Stomach (tissue), 9 donors: ENCODE data around the gene RIMBP2. TPM values are rescaled to one million over a fixed set of nuclear protein-coding genes. Genes with fewer than 3 reads are reported as not detected.

Source experiments
- DNase-seq, 2 donors: peaks; one replicate each; pipeline versions ENCODE4 v3.0.0 to v3.0.0-alpha.2; 2013 to 2019
- H3K27ac ChIP-seq, 5 donors: fragments of 200-600 bp in 4 of 5; sonication (generic) in 4 of 5; one replicate each; pipeline ENCODE4 v1.5.1; 2013 to 2019; ENCODE audit warnings: mild to moderate bottlenecking in 1 of 5, moderate library complexity in 1 of 5
- H3K27me3 ChIP-seq, 3 donors: fragments of 200-600 bp; sonication (generic); one replicate each; pipeline ENCODE4 v1.5.1; 2017 to 2019; ENCODE audit warnings: mixed run types in 1 of 3
- H3K36me3 ChIP-seq, 4 donors: fragments of 200-600 bp; sonication (generic); 1 replicate in 3 of 4; 2 replicates in 1 of 4; pipeline ENCODE4 v1.5.1; 2016 to 2019
- H3K4me1 ChIP-seq, 4 donors: fragments of 200-600 bp; sonication (generic); one replicate each; pipeline ENCODE4 v1.5.1; 2016 to 2019
- H3K4me3 ChIP-seq, 4 donors: fragments of 200-600 bp; sonication (generic) in 3 of 4; one replicate each; pipeline ENCODE4 v1.5.1; 2016 to 2019; ENCODE audit warnings: mild to moderate bottlenecking in 1 of 4
- H3K9me3 ChIP-seq, 4 donors: fragments of 200-600 bp; sonication (generic); one replicate each; pipeline ENCODE4 v1.5.1; 2016 to 2019
- EP300 ChIP-seq: sonication (generic); formaldehyde crosslinking; IDR thresholded peaks from one replicate; pipeline ENCODE4 v1.6.1; 2017; ENCODE audit warnings: antibody characterized with exemption
- POLR2A ChIP-seq, 4 donors: fragments of 450-650 bp; IDR thresholded peaks; one replicate each; pipeline ENCODE4 v1.6.1; 2016; ENCODE audit warnings: antibody characterized with exemption in 4 of 4, control low read depth in 2 of 4, mild to moderate bottlenecking in 1 of 4, moderate library complexity in 1 of 4
- POLR2AphosphoS5 ChIP-seq, 3 donors: sonication (generic); formaldehyde crosslinking; IDR thresholded peaks; one replicate each; pipeline ENCODE4 v1.6.1; 2016; ENCODE audit warnings: antibody characterized with exemption in 3 of 3
- WGBS, 5 donors: extraction: QIAGEN DNeasy Blood & Tissue Kit in 3 of 5; methylation state at CpG; one replicate each; pipeline versions ENCODE4 v1.1.5 to v1.1.7; 2013 to 2018; 5-methylcytosine and 5-hydroxymethylcytosine counted together
- intact Hi-C: fragments of 100-400 bp; cut with DNase I; formaldehyde crosslinking; loops from one replicate; pipeline ENCODE4 v1.15.1; 2023; ENCODE audit warnings: low total_unique reads
- polyA plus RNA-seq, 3 donors: library from polyadenylated mRNA; stranded (reverse); fragments of 200-250 nt; gene quantifications; one replicate each; pipeline ENCODE4 v1.2.3, GENCODE V29; 2013
- total RNA-seq, 5 donors: library from RNA; depleted of rRNA; stranded (reverse); fragments of >200 nt; gene quantifications; one replicate each; pipeline versions ENCODE4 v1.1.0 to v1.2.3, GENCODE V29; 2014 to 2016
- TF ChIP-seq, protein P1 (sequence below), 7 experiments: fragments of 450-650 bp in 4 of 7; fragments of 200-600 bp in 3 of 7; sonication (generic) in 3 of 7; IDR thresholded peaks; one replicate each; pipeline ENCODE4 v1.5.1; 2016 to 2019; ENCODE audit warnings: antibody characterized with exemption in 7 of 7, control low read depth in 2 of 7, mild to moderate bottlenecking in 1 of 7
- donor health status: healthy with polysubstance abuse.
- donor health status: Bipolar disorder and iron deficiency.
- donor health status: healthy.

Gene RIMBP2
- total and polyA plus RNA-seq, 8 donors: 0.75 to 44.6 (median 5.6) TPM

DNA sequence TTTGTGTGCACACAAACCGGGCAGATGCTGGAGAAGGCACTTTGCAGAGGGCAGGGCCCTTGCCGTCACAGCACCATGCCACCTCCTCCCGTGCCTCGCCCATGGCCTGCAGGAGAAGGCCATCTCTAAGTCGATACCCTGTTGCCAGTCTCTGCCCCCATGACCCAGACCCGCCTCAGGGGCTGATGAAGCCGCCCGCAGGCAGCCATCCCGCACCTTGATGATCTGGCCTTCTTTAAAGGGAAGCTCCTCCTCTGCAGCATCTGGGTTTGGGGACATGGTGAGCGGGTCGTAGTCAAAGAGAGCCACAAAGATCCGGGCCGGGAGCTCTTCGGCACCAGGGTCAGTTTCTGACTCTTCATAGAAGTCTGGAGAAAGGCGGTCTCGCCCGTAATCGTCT, 302.2 kb downstream of the RIMBP2 start:
- Histone ChIP-seq H3K4me1 (no peaks in the 10 kb centered on the region), H3K9me3 (no peaks in the 10 kb centered on the region), H3K27ac (no peak overlapping the region), H3K27me3 (peaks cover 0 to 13% (median 0%) of the 10 kb centered on the region in 3 donors), H3K4me3 (no peak overlapping the region), H3K36me3 (no peaks in the 10 kb centered on the region)
- TF ChIP-seq POLR2A (IDR thresholded peaks at IDR 0.05): no peak
- TF ChIP-seq, protein P1, sequence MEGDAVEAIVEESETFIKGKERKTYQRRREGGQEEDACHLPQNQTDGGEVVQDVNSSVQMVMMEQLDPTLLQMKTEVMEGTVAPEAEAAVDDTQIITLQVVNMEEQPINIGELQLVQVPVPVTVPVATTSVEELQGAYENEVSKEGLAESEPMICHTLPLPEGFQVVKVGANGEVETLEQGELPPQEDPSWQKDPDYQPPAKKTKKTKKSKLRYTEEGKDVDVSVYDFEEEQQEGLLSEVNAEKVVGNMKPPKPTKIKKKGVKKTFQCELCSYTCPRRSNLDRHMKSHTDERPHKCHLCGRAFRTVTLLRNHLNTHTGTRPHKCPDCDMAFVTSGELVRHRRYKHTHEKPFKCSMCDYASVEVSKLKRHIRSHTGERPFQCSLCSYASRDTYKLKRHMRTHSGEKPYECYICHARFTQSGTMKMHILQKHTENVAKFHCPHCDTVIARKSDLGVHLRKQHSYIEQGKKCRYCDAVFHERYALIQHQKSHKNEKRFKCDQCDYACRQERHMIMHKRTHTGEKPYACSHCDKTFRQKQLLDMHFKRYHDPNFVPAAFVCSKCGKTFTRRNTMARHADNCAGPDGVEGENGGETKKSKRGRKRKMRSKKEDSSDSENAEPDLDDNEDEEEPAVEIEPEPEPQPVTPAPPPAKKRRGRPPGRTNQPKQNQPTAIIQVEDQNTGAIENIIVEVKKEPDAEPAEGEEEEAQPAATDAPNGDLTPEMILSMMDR (IDR thresholded peaks at IDR 0.05): no peak
- no peak for TF ChIP-seq EP300
- TF ChIP-seq POLR2AphosphoS5 (IDR thresholded peaks at IDR 0.05): no peak
- DNase-seq: no peak
- intact Hi-C loops: no loop called here
- WGBS, 5 donors: 86 to 91% (median 87%) methylated on average over 17 to 18 of the region's 18 CpGs

DNA sequence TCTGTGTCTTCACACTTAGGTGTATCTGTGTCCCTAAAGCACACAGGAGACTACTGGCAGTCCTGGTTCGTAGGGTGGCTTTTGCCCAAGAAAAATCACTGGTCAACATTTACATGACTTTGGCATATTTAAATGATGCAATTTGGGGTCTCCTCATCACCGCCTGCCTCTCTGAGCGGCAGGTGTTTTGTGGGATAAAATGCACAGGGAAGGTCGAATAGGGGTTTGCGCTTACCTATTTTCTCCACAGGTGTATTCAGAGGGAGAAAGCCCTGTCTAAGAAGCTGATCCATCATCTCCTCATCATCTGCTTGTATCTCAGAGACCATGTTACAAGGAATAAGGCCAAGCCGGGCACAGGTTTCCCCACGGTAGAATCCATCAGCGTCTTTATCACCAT, 303.7 kb downstream of the RIMBP2 start:
- Histone ChIP-seq H3K4me1 (no peaks in the 10 kb centered on the region), H3K9me3 (no peaks in the 10 kb centered on the region), H3K27me3 (peaks cover 0 to 13% (median 0%) of the 10 kb centered on the region in 3 donors), H3K4me3 (no peak overlapping the region), H3K36me3 (no peaks in the 10 kb centered on the region), H3K27ac (no peak overlapping the region)
- TF ChIP-seq EP300 (no peak), POLR2A (IDR thresholded peaks at IDR 0.05) (no peak), POLR2AphosphoS5 (IDR thresholded peaks at IDR 0.05) (no peak)
- TF ChIP-seq, protein P1 (IDR thresholded peaks at IDR 0.05): no peak
- intact Hi-C loops: no loop called here
- WGBS, 5 donors: 75 to 91% (median 83%) methylated on average over 8 of the region's 8 CpGs
- no peak for DNase-seq

DNA sequence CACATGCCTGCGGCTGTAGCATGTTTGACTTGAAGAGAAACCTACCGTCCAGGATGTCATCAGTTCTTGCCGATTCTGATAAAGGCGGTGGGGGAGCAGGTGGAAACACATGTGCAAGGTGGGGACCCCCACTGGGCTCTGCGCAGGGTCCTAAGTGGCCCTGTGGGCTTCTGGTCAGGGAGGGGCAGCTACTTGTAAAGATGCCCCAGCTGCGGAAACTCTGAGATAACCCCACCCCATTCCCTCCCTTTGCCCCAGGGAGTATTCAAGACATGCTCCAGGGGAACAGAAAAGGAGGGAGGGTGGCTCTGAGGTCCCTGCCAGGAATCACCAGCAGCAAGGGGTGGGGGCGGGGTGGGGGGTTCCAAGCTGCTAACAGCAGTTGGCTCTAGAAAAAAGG, 310.8 kb downstream of the RIMBP2 start:
- WGBS, 5 donors: 47 to 55% (median 54%) methylated on average over 7 of the region's 7 CpGs
- Histone ChIP-seq H3K9me3 (no peaks in the 10 kb centered on the region), H3K27me3 (peaks cover 0 to 16% (median 0%) of the 10 kb centered on the region in 3 donors), H3K36me3 (no peaks in the 10 kb centered on the region), H3K4me1 (no peaks in the 10 kb centered on the region), H3K4me3 (no peak overlapping the region), H3K27ac (no peak overlapping the region)
- DNase-seq: no peak
- intact Hi-C loops: no loop called here
- TF ChIP-seq POLR2A (IDR thresholded peaks at IDR 0.05): no peak
- TF ChIP-seq, protein P1 (IDR thresholded peaks at IDR 0.05): no peak
- TF ChIP-seq POLR2AphosphoS5 (IDR thresholded peaks at IDR 0.05): no peak
- no peak for TF ChIP-seq EP300

DNA sequence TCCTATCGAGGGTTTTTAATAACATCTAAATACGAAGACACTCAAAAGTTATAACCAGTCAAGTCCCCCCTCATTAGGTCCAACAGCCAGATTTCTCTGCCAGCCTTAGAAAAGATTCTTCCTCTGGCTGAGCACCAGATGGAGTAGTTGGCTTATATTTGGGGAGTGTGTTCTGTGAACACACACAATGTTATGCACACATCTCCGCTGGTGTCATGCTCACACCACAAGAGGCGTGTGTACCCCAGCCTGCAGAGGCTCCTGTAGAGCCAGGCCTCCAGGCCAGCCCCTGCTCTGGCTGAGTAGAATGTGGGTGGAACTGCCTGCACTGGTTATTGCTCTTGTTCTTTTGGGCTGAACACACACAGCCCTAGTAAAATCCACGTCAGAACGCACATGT, 314.4 kb downstream of the RIMBP2 start:
- no peaks in the 10 kb centered on the region for H3K36me3 ChIP-seq
- no peaks in the 10 kb centered on the region for H3K4me1 ChIP-seq
- no peaks in the 10 kb centered on the region for H3K9me3 ChIP-seq
- H3K27ac ChIP-seq: no peak overlapping the region
- TF ChIP-seq EP300 (no peak), POLR2A (IDR thresholded peaks at IDR 0.05) (no peak), POLR2AphosphoS5 (IDR thresholded peaks at IDR 0.05) (no peak)
- TF ChIP-seq, protein P1 (IDR thresholded peaks at IDR 0.05): no peak
- intact Hi-C loops: no loop called here
- peak in 1 of 2 donors; percentile 38 for DNase-seq
- H3K4me3 ChIP-seq: no peak overlapping the region
- peaks cover 0 to 16% (median 0%) of the 10 kb centered on the region in 3 donors for H3K27me3 ChIP-seq
- 59 to 81% (median 72%) methylated on average over 6 of the region's 6 CpGs for WGBS, 5 donors
